ENCODE measurements around the gene ASS1. TPM values are rescaled to one million over a fixed set of nuclear protein-coding genes. Genes with fewer than 3 reads are reported as not detected.
A peak's percentile ranks its signal among the peaks of the same experiment; 100 is the strongest.

ASS1 gene
- total and polyA plus RNA-seq, 2 of the 13 experiments (the other 11 are each of a cell fraction or from before 2014, with no cell fraction given): 77.6 to 122 TPM

GRCh38 chr9:130478736-130479575 lies 34.2 kb downstream of the ASS1 start:
- TF ChIP-seq CHD2 (IDR thresholded peaks at IDR 0.05; ENCODE audit: low read depth, low read length): no peak
- no peak for TF ChIP-seq IKZF4 (CRISPR knock-in tag; IDR thresholded peaks at IDR 0.05; ENCODE audit: borderline replicate concordance, low read depth, not compliant biosample characterization)
- no peak for TF ChIP-seq FOXK2 (IDR thresholded peaks at IDR 0.05)
- TF ChIP-seq ZNF496 (CRISPR knock-in tag; IDR thresholded peaks at IDR 0.05; ENCODE audit: insufficient replicate concordance): no peak
- TF ChIP-seq HNRNPK (IDR thresholded peaks at IDR 0.05; ENCODE audit: low read depth, low read length, poor library complexity, severe bottlenecking): peak; percentile 33
- TF ChIP-seq SATB2 (CRISPR knock-in tag; IDR thresholded peaks at IDR 0.05): no peak
- no peak for TF ChIP-seq ZFP36L1 (CRISPR knock-in tag; IDR thresholded peaks at IDR 0.05)
- no peaks in the 10 kb centered on the region for H3K4me1 ChIP-seq (ENCODE audit: insufficient read depth, low read length)
- no peaks in the 10 kb centered on the region for H4K20me1 ChIP-seq (ENCODE audit: insufficient read depth, low read length)
- POLR2A ChIA-PET: no interaction called here
- ATAC-seq: no peak
- no peaks in the 10 kb centered on the region for H3K27me3 ChIP-seq (ENCODE audit: control insufficient read depth in 1 of 2, insufficient read depth in 2 of 2, low read length in 2 of 2)
- no peak overlapping the region for H3K27ac ChIP-seq (ENCODE audit: extremely low read length, insufficient read depth, low read length)
- H3K36me3 ChIP-seq (replicated peaks in 1 of 2; ENCODE audit: control insufficient read depth in 1 of 2, insufficient read depth in 2 of 2, low read length in 2 of 2): no peaks in the 10 kb centered on the region
- CTCF ChIA-PET (ENCODE audit: low intra/inter-chr PET ratio, low total read pairs): no interaction called here
- no peaks in the 10 kb centered on the region for H3K79me2 ChIP-seq (ENCODE audit: insufficient read depth, low read length)
- no peak for DNase-seq (ENCODE audit: low spot score)
- no peaks in the 10 kb centered on the region for H3K9me3 ChIP-seq (ENCODE audit: low read length)
- H3K9ac ChIP-seq (ENCODE audit: insufficient read depth, low read depth, low read length): no peak overlapping the region
- no TSS peak for BruUV-seq (replicated peaks)
- intact Hi-C loops (cut with micrococcal nuclease; ENCODE audit: unreplicated experiment): no loop called here
- FAIRE-seq: no peak
- H3K4me3 ChIP-seq (replicated peaks in 1 of 3; ENCODE audit: insufficient read depth in 1 of 3, low read depth in 2 of 3, low read length in 3 of 3): no peak overlapping the region
- H2AFZ ChIP-seq (ENCODE audit: low read length): no peak overlapping the region
- no peak overlapping the region for H3K4me2 ChIP-seq (ENCODE audit: low read depth, low read length)
- in situ Hi-C loops (cut with HindIII; ENCODE audit: extremely low pct_ligation_motif_present, low pct_unique_long_range_greater_than_20kb): no loop called here
- WGBS (ENCODE audit: low lambda C conversion rate): 96% methylated on average over 35 of the region's 35 CpGs

DNA sequence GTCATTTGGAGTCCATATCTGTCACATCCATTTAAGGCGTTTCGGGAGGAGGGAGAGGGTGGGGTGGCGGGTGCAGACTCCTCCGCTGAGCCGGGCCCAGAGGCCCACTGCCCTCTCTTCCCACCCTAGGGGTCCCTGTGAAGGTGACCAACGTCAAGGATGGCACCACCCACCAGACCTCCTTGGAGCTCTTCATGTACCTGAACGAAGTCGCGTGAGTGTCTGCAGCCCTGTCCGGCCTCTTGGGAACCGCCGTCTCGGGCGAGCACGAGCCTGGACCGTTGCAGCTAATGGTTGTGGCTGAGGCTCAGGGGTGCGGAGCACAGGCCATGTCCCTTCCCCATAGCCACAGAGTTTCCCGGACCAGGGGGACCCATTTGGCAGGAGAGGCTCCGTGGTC lies 34.8 kb downstream of the ASS1 start:
- Histone ChIP-seq H2AFZ (ENCODE audit: low read length) (no peak overlapping the region), H3K9me3 (ENCODE audit: low read length) (no peaks in the 10 kb centered on the region), H3K27me3 (ENCODE audit: control insufficient read depth in 1 of 2, insufficient read depth in 2 of 2, low read length in 2 of 2) (no peaks in the 10 kb centered on the region), H3K4me2 (ENCODE audit: low read depth, low read length) (no peak overlapping the region), H4K20me1 (ENCODE audit: insufficient read depth, low read length) (no peaks in the 10 kb centered on the region), H3K9ac (ENCODE audit: insufficient read depth, low read depth, low read length) (no peak overlapping the region), H3K27ac (ENCODE audit: extremely low read length, insufficient read depth, low read length) (no peak overlapping the region), H3K36me3 (replicated peaks in 1 of 2; ENCODE audit: control insufficient read depth in 1 of 2, insufficient read depth in 2 of 2, low read length in 2 of 2) (no peaks in the 10 kb centered on the region), H3K4me3 (replicated peaks in 1 of 3; ENCODE audit: insufficient read depth in 1 of 3, low read depth in 2 of 3, low read length in 3 of 3) (no peak overlapping the region), H3K4me1 (ENCODE audit: insufficient read depth, low read length) (no peaks in the 10 kb centered on the region), H3K79me2 (ENCODE audit: insufficient read depth, low read length) (no peaks in the 10 kb centered on the region)
- ATAC-seq (no peak), DNase-seq (ENCODE audit: low spot score) (no peak), FAIRE-seq (no peak)
- BruUV-seq (replicated peaks): no TSS peak
- 100% methylated on average over 13 of the region's 19 CpGs for WGBS (ENCODE audit: low lambda C conversion rate)
- ChIA-PET POLR2A (no interaction called here), CTCF (ENCODE audit: low intra/inter-chr PET ratio, low total read pairs) (no interaction called here)
- in situ Hi-C loops (cut with HindIII; ENCODE audit: extremely low pct_ligation_motif_present, low pct_unique_long_range_greater_than_20kb) (no loop called here), intact Hi-C loops (cut with micrococcal nuclease; ENCODE audit: unreplicated experiment) (no loop called here)
- TF ChIP-seq ETV5 (CRISPR knock-in tag; IDR thresholded peaks at IDR 0.05; ENCODE audit: borderline replicate concordance) (no peak), ZNF737 (CRISPR knock-in tag; IDR thresholded peaks at IDR 0.05; ENCODE audit: borderline replicate concordance) (no peak), ZNF724P (CRISPR knock-in tag; IDR thresholded peaks at IDR 0.05; ENCODE audit: borderline replicate concordance) (no peak), TAF15 (IDR thresholded peaks at IDR 0.05; ENCODE audit: low read depth, low read length, poor library complexity, severe bottlenecking) (no peak), KDM1A (CRISPR knock-in tag; IDR thresholded peaks at IDR 0.05) (no peak), SATB2 (CRISPR knock-in tag; IDR thresholded peaks at IDR 0.05) (no peak), ZNF136 (CRISPR knock-in tag; IDR thresholded peaks at IDR 0.05; ENCODE audit: low read depth) (no peak), ZSCAN31 (CRISPR knock-in tag; IDR thresholded peaks at IDR 0.05; ENCODE audit: low read depth) (no peak), ATF1 (CRISPR knock-in tag; IDR thresholded peaks at IDR 0.05) (no peak)
- TF ChIP-seq, protein P1, sequence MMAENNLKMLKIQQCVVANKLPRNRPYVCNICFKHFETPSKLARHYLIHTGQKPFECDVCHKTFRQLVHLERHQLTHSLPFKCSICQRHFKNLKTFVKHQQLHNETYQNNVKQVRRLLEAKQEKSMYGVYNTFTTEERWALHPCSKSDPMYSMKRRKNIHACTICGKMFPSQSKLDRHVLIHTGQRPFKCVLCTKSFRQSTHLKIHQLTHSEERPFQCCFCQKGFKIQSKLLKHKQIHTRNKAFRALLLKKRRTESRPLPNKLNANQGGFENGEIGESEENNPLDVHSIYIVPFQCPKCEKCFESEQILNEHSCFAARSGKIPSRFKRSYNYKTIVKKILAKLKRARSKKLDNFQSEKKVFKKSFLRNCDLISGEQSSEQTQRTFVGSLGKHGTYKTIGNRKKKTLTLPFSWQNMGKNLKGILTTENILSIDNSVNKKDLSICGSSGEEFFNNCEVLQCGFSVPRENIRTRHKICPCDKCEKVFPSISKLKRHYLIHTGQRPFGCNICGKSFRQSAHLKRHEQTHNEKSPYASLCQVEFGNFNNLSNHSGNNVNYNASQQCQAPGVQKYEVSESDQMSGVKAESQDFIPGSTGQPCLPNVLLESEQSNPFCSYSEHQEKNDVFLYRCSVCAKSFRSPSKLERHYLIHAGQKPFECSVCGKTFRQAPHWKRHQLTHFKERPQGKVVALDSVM (CRISPR knock-in tag; IDR thresholded peaks at IDR 0.05): no peak
- TF ChIP-seq, protein P2, sequence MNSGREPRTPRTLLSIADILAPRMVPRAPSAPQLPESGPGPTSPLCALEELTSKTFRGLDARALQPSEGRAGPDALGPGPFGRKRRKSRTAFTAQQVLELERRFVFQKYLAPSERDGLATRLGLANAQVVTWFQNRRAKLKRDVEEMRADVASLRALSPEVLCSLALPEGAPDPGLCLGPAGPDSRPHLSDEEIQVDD (CRISPR knock-in tag; IDR thresholded peaks at IDR 0.05; ENCODE audit: borderline replicate concordance): no peak

All from HepG2 (cell line).